LoVo (cell line): ENCODE results near the gene YAP1.

Experiments used
- DNase-seq: peaks from one replicate; pipeline ENCODE4 v3.0.0-alpha.2; 2016; ENCODE audit warnings: low spot score

YAP1 gene

DNA sequence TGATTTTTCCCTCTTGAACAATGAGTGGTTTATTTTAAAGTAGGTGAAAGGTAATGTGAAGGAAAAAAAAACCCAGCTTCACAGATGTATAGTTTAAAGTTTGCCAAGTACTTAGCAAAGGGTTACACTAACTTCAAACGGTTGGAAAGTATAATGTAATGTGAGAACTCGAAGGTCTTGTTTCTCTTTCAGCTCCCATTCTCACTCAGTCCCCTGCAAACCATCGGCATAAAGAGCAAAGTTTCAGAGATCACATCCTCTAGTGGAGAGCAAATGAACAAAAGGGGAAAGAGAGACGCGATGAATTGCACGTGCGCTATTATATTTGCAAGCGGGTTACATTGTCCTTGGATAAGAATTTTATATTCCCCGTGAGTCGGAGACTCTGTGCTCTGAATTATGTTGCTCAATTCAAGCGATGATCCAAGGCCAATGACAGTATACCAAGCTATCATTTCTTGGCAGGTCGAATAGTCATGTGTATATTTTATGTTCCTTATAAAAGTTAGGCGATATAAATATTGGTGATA lies 169.5 kb downstream of the YAP1 start:
- peak; percentile 26 for DNase-seq

DNA sequence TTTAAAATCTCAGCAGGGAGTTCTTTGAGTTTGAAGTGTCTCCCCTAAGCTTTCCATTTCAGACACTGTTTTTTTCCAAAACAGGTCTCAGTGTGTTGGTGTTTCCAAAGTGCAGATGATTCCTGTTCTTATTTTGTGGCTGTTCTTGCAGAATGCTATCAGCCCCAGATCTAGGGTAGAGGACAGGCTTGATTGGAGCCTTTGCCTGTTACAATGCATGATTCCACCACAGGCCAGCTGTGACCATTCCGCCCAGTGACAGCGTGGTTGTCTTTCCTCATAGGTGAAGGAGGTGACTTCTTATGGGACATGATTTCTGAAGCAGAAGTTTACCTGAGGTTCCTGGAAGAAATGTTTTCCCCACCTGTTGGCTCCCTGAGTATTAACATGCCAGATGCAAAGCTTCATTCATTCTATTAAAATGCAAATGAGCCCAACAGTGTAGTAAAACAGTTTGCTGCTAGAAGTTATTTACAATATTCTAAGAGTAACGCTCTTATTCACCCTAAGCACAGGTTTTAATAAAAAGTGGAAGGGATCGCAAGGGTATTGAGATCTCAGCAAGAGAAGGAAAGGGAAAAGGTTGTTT lies 170.1 kb downstream of the YAP1 start:
- no peak for DNase-seq
